ENCODE results near the gene HERC5. TPM values are rescaled to one million over a fixed set of nuclear protein-coding genes. Genes with fewer than 3 reads are reported as not detected.
A peak's percentile ranks its signal among the peaks of the same experiment; 100 is the strongest.

The HERC5 gene
- total and polyA plus RNA-seq, 9 donors, result 10.5 to 20.9 (median 18.6) TPM

DNA sequence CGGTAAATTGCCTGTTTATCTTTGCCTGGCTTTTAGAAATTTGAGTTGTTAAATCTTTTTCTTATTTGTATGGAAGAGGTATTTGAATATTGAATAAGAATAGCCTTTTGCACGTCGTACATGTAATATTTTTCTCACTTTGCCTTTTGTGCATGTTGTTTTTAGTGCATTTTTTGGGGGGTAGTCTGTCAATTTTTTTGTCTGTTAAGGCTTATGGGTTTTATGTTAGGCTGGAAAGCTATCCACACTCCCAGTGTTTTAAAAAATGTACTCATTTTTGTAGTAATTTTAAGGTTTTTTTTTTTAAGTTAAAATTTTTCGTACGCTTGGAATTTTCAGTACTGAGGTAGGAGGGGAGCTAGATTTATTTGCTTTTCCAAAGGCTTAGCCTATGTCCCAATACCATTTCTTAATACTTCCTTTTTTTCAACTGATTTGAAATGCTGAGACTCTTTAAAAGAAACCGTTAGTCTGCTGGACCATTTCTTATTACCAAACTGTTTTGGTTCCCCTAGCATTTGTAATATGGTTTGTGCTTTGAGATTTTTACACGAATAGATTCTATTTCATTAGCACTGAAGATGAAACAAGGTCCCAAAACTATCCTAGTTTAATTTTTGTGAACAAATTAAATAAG, 1.3 kb downstream of the HERC5 start:
- Histone ChIP-seq H3K36me3 (no peaks in the 10 kb centered on the region), H3K27me3 (no peaks in the 10 kb centered on the region), H3K9me3 (no peaks in the 10 kb centered on the region), H3K27ac (peak overlapping the region in 1 of 2 donors; percentile 92), H3K4me1 (ENCODE audit: insufficient read depth) (no peaks in the 10 kb centered on the region), H3K4me3 (peak overlapping the region; percentile 92)
- intact Hi-C loops (cut with DNase I), result loop anchor here in 2 of 4 donors (5.0 to 10.0 kb wide), 3 partner anchors 83 to 243 kb away; partner anchors contain the start of genes HERC6 (in 2 of the 2) and PPM1K (in 1 of the 2)
- WGBS, 3 donors, result 11 to 17% (median 12%) methylated on average over 7 of the region's 7 CpGs
- TF ChIP-seq, protein P1, sequence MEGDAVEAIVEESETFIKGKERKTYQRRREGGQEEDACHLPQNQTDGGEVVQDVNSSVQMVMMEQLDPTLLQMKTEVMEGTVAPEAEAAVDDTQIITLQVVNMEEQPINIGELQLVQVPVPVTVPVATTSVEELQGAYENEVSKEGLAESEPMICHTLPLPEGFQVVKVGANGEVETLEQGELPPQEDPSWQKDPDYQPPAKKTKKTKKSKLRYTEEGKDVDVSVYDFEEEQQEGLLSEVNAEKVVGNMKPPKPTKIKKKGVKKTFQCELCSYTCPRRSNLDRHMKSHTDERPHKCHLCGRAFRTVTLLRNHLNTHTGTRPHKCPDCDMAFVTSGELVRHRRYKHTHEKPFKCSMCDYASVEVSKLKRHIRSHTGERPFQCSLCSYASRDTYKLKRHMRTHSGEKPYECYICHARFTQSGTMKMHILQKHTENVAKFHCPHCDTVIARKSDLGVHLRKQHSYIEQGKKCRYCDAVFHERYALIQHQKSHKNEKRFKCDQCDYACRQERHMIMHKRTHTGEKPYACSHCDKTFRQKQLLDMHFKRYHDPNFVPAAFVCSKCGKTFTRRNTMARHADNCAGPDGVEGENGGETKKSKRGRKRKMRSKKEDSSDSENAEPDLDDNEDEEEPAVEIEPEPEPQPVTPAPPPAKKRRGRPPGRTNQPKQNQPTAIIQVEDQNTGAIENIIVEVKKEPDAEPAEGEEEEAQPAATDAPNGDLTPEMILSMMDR (IDR thresholded peaks at IDR 0.05), result no peak
- TF ChIP-seq POLR2A (IDR thresholded peaks at IDR 0.05) (no peak), EP300 (IDR thresholded peaks at IDR 0.05) (no peak)
- DNase-seq, result no peak

DNA sequence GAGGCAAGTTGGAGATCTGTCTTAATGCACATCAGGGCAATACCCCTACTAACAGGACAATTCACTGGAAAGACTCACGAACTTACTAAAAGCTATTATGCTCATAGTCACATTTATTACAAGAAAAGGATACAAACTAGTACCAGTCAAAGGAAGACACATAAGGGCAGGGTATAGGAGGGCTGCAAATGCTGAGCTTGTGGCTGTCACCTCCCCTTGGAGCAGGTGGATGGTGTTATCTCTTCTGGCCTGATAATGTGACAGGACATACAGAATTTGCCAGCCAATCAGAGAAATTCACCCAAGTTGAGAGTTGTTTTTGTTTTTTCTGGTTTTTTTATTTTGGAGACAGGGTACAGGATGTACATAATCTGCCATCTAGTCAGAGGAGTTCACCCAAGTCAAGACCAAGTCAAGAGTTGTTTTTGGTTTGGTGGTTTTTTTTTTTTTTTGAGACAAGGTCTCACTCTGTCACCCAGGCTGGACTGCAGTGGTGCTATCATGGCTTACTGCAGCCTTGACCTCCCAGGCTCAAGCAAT, 8.8 kb downstream of the HERC5 start:
- TF ChIP-seq EP300 (IDR thresholded peaks at IDR 0.05), result no peak
- TF ChIP-seq, protein P1 (IDR thresholded peaks at IDR 0.05), result no peak
- no peak for TF ChIP-seq POLR2A (IDR thresholded peaks at IDR 0.05)
- WGBS, 3 donors, result 93 to 98% (median 94%) methylated on average over 1 of the region's 1 CpG

DNA sequence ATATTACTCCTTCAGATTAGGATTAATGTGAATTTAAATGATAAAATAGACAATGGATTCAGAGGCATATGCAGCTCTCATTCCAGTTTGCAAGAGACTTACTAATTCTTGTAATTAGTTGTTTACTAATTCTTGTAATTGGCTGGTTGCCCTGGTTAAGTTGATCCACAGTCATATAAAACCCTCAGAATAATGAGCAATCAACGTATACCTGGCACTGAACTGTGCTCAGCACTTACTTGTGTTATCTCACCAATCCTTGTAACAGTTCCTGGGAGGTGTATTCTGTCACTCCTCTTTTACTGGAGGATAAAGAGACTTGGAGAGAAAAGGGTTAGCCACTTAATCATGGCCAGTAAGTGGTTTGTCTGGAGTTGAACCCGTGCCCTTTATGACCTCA, 10.5 kb downstream of the HERC5 start:
- H3K4me1 ChIP-seq (ENCODE audit: insufficient read depth), result no peaks in the 10 kb centered on the region
- H3K27me3 ChIP-seq, result no peaks in the 10 kb centered on the region
- WGBS, 3 donors, result 76 to 89% (median 85%) methylated on average over 2 of the region's 2 CpGs
- no peak overlapping the region for H3K27ac ChIP-seq
- intact Hi-C loops (cut with DNase I), result no loop called here
- DNase-seq, result no peak
- no peak overlapping the region for H3K4me3 ChIP-seq
- TF ChIP-seq, protein P1 (IDR thresholded peaks at IDR 0.05), result no peak
- TF ChIP-seq POLR2A (IDR thresholded peaks at IDR 0.05) (no peak), EP300 (IDR thresholded peaks at IDR 0.05) (no peak)
- no peaks in the 10 kb centered on the region for H3K9me3 ChIP-seq
- no peaks in the 10 kb centered on the region for H3K36me3 ChIP-seq

More for the DNA sequence above, 8.8 kb downstream of the HERC5 start:
- no peaks in the 10 kb centered on the region for H3K36me3 ChIP-seq
- no peak overlapping the region for H3K4me3 ChIP-seq
- intact Hi-C loops (cut with DNase I), result no loop called here
- DNase-seq, result no peak
- no peaks in the 10 kb centered on the region for H3K27me3 ChIP-seq
- H3K9me3 ChIP-seq, result no peaks in the 10 kb centered on the region
- no peaks in the 10 kb centered on the region for H3K4me1 ChIP-seq (ENCODE audit: insufficient read depth)
- H3K27ac ChIP-seq, result no peak overlapping the region

DNA sequence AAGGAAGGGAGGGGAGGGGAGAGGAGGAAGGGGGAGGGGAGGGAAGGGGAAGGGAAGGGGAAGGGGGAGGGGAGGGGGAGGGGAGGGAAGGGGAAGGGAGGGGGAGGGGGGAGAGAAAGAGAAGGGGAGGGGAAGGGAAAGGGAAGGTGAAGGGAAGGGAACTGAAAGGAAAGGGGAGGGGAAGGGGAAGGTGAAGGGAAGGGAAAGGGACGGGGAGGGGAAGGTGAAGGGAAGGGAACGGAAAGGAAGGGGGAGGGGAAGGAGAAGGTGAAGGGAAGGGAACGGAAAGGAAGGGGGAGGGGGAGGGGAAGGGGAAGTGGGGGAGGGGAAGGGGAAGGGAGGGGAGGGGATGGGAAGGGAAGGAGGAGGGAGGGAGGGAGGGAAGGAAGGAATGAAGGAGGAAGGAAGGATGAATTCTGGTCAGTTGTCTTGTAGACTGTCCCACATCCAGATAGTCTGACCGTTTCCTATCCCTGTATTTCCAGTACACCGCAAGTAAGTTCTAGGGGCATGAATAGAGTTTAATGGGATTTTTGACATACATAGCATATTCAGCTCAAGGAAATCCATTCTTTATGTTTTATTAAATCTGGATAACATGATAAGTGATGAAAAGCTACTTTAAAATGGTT, 20.4 kb downstream of the HERC5 start:
- DNase-seq, result no peak
- Histone ChIP-seq H3K9me3 (no peaks in the 10 kb centered on the region), H3K27me3 (no peaks in the 10 kb centered on the region), H3K4me3 (no peak overlapping the region), H3K27ac (no peak overlapping the region), H3K4me1 (ENCODE audit: insufficient read depth) (no peaks in the 10 kb centered on the region), H3K36me3 (no peaks in the 10 kb centered on the region)
- intact Hi-C loops (cut with DNase I), result no loop called here
- WGBS, 3 donors, result 89 to 96% (median 94%) methylated on average over 3 to 5 of the region's 5 CpGs
- TF ChIP-seq, protein P1 (IDR thresholded peaks at IDR 0.05), result no peak
- TF ChIP-seq EP300 (IDR thresholded peaks at IDR 0.05), result no peak
- no peak for TF ChIP-seq POLR2A (IDR thresholded peaks at IDR 0.05)
